Measurements from ENCODE around the gene EFEMP2.

DNA sequence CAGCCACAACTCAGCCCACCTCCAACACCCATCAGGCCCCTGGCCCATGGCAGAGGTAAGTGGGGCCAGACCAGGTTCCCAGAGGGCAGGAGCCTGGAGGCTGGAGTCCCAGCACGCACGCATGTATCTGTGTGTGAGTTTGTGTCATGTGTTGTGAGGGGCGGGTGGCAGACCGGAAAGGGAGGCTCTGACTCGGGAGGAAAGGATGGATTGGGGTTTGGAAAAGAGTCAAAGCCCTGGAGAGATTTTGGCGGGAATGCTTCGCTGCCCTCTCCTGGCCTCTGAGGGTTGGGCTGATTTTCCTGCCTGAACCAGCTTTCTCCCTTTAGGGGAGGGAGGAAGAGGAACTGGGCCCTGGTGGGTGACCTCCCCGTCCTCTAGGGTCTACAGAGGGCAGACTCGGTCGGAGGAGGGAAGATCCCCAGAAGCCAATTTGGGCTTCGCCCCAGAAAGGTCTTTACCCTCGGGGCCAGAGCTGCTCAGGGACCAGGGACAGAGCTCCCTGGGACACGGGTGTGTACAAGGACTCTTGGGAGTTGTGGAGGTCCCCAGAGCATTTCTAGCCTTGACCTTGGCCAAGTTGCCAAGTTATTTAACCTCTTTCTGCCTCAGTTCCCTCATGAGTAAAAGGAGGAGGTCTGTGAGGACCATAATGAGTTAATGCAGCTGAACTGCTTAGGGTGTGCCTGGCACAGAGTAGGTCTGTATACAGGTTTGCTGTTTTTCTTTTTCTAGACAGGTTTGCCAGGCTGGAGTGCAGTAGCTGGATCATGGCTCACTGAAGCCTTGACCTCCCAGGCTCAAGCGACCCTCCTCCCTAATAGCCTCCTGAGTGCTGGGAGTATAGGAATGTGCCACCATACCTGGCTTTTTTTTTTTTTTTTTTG is 39.3 kb upstream of the EFEMP2 start:
- TF ChIP-seq POLR2A (IDR thresholded peaks at IDR 0.05; ENCODE audit: low read depth, low read length) (no peak), RAD51 (IDR thresholded peaks at IDR 0.05) (no peak), SUZ12 (IDR thresholded peaks at IDR 0.05; ENCODE audit: unreplicated experiment) (no peak)
- TF ChIP-seq, protein P1, sequence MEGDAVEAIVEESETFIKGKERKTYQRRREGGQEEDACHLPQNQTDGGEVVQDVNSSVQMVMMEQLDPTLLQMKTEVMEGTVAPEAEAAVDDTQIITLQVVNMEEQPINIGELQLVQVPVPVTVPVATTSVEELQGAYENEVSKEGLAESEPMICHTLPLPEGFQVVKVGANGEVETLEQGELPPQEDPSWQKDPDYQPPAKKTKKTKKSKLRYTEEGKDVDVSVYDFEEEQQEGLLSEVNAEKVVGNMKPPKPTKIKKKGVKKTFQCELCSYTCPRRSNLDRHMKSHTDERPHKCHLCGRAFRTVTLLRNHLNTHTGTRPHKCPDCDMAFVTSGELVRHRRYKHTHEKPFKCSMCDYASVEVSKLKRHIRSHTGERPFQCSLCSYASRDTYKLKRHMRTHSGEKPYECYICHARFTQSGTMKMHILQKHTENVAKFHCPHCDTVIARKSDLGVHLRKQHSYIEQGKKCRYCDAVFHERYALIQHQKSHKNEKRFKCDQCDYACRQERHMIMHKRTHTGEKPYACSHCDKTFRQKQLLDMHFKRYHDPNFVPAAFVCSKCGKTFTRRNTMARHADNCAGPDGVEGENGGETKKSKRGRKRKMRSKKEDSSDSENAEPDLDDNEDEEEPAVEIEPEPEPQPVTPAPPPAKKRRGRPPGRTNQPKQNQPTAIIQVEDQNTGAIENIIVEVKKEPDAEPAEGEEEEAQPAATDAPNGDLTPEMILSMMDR (IDR thresholded peaks at IDR 0.05 in 2 of 3, conservative IDR thresholded peaks at IDR 0.05 in 1 of 3; ENCODE audit: control insufficient read depth in 2 of 3, extremely low read depth in 1 of 3, insufficient read depth in 1 of 3, low read depth in 3 of 3, low read length in 3 of 3): peak in 2 of 3 experiments; percentile 26 to 37; a peak in 3 of 6 replicates

Data from GM12878 (cell line).